Muscle layer of duodenum (tissue), 2 donors: ENCODE data around the gene MROH2A.
"Not testable (repeated sequence)": the region's sequence is repeated elsewhere in the genome, so short reads cannot be mapped to it uniquely, and the experiment has no call there.

ENCODE experiments used
- H3K27ac ChIP-seq: one replicate; pipeline ENCODE4 v1.7.0; 2013; ENCODE audit warnings: mild to moderate bottlenecking, low read length
- H3K27me3 ChIP-seq: one replicate; pipeline ENCODE4 v1.7.0; 2013; ENCODE audit warnings: low read depth, mild to moderate bottlenecking, control low read depth, low read length
- H3K36me3 ChIP-seq, 2 donors: one replicate each; pipeline ENCODE4 v1.7.0; 2013; ENCODE audit warnings: low read length in 2 of 2, control low read depth in 1 of 2, mild to moderate bottlenecking in 1 of 2; ENCODE audit not compliant: insufficient read depth in 2 of 2, control insufficient read depth in 1 of 2
- H3K4me1 ChIP-seq, 2 donors: one replicate each; pipeline ENCODE4 v1.7.0; 2013; ENCODE audit warnings: low read length in 2 of 2, mild to moderate bottlenecking in 2 of 2, control low read depth in 1 of 2, moderate library complexity in 1 of 2; ENCODE audit not compliant: insufficient read depth in 2 of 2, control insufficient read depth in 1 of 2
- H3K4me3 ChIP-seq, 2 donors: one replicate each; pipeline ENCODE4 v1.7.0; 2013; ENCODE audit warnings: low read length in 2 of 2, low read depth in 1 of 2, mild to moderate bottlenecking in 1 of 2
- H3K9me3 ChIP-seq, 2 donors: one replicate each; pipeline ENCODE4 v1.7.0; 2013; ENCODE audit warnings: low read length in 2 of 2, control low read depth in 1 of 2, mild to moderate bottlenecking in 1 of 2; ENCODE audit not compliant: control insufficient read depth in 1 of 2
- donor health status: healthy.

The MROH2A gene

GRCh38 chr2:233751212-233752009, 26.7 kb upstream of the MROH2A start:
- H3K27ac ChIP-seq, H3K27me3 ChIP-seq, H3K4me1 ChIP-seq, H3K4me3 ChIP-seq, H3K9me3 ChIP-seq, H3K36me3 ChIP-seq: not testable (repeated sequence)

GRCh38 chr2:233754872-233755611, 23.1 kb upstream of the MROH2A start:
- Histone ChIP-seq H3K27ac (no peak overlapping the region), H3K36me3 (no peaks in the 10 kb centered on the region), H3K4me1 (no peaks in the 10 kb centered on the region), H3K4me3 (no peak overlapping the region), H3K9me3 (no peaks in the 10 kb centered on the region), H3K27me3 (no peaks in the 10 kb centered on the region)

GRCh38 chr2:233756429-233757081, 21.6 kb upstream of the MROH2A start:
- Histone ChIP-seq H3K4me3 (no peak overlapping the region), H3K36me3 (no peaks in the 10 kb centered on the region), H3K9me3 (no peaks in the 10 kb centered on the region), H3K27ac (no peak overlapping the region), H3K27me3 (no peaks in the 10 kb centered on the region), H3K4me1 (peaks cover 0 to 3% of the 10 kb centered on the region in 2 donors)

- Histone ChIP-seq H3K27me3 (no peaks in the 10 kb centered on the region), H3K27ac (no peak overlapping the region), H3K4me1 (peaks cover 0 to 3% of the 10 kb centered on the region in 2 donors), H3K9me3 (no peaks in the 10 kb centered on the region), H3K36me3 (no peaks in the 10 kb centered on the region), H3K4me3 (no peak overlapping the region)
Measured at GRCh38 chr2:233758141-233758540, 20.0 kb upstream of the MROH2A start.

- H3K4me1 ChIP-seq, result peaks cover 0 to 3% of the 10 kb centered on the region in 2 donors
- no peak overlapping the region for H3K4me3 ChIP-seq
- H3K9me3 ChIP-seq, result no peaks in the 10 kb centered on the region
- H3K36me3 ChIP-seq, result no peaks in the 10 kb centered on the region
- H3K27ac ChIP-seq, result no peak overlapping the region
- H3K27me3 ChIP-seq, result no peaks in the 10 kb centered on the region
Measured at GRCh38 chr2:233758849-233759248, 19.3 kb upstream of the MROH2A start.

GRCh38 chr2:233760043-233760442, 18.1 kb upstream of the MROH2A start, which contains the start of gene UGT1A1:
Gene UGT1A1 (plus strand): TSS chr2:233760270. CDS start chr2:233760288, 18 bp downstream.
- no peaks in the 10 kb centered on the region for H3K36me3 ChIP-seq
- H3K27me3 ChIP-seq, result no peaks in the 10 kb centered on the region
- no peak within 1 kb of the TSS for H3K4me3 ChIP-seq
- H3K4me1 ChIP-seq, result peaks cover 0 to 3% of the 10 kb centered on the region in 2 donors
- H3K9me3 ChIP-seq, result no peaks in the 10 kb centered on the region
- H3K27ac ChIP-seq, result no peak within 1 kb of the TSS

GRCh38 chr2:233761040-233761769, 16.9 kb upstream of the MROH2A start:
- no peak overlapping the region for H3K4me3 ChIP-seq

GRCh38 chr2:233764264-233764663, 13.9 kb upstream of the MROH2A start:
- H3K36me3 ChIP-seq, result no peaks in the 10 kb centered on the region
- H3K4me1 ChIP-seq, result peaks cover 0 to 3% of the 10 kb centered on the region in 2 donors
- H3K27me3 ChIP-seq, result no peaks in the 10 kb centered on the region
- H3K9me3 ChIP-seq, result no peaks in the 10 kb centered on the region
- no peak overlapping the region for H3K4me3 ChIP-seq
- H3K27ac ChIP-seq, result no peak overlapping the region

More at GRCh38 chr2:233761040-233761769, 16.9 kb upstream of the MROH2A start:
- Histone ChIP-seq H3K27me3 (no peaks in the 10 kb centered on the region), H3K9me3 (no peaks in the 10 kb centered on the region), H3K27ac (no peak overlapping the region), H3K36me3 (no peaks in the 10 kb centered on the region), H3K4me1 (peaks cover 0 to 3% of the 10 kb centered on the region in 2 donors)

- no peaks in the 10 kb centered on the region for H3K36me3 ChIP-seq
- H3K9me3 ChIP-seq, result no peaks in the 10 kb centered on the region
- peaks cover 0 to 3% of the 10 kb centered on the region in 2 donors for H3K4me1 ChIP-seq
- no peak overlapping the region for H3K27ac ChIP-seq
- no peak overlapping the region for H3K4me3 ChIP-seq
- no peaks in the 10 kb centered on the region for H3K27me3 ChIP-seq
Measured at GRCh38 chr2:233764761-233765160, 13.4 kb upstream of the MROH2A start.

- Histone ChIP-seq H3K27me3 (no peaks in the 10 kb centered on the region), H3K27ac (no peak overlapping the region), H3K9me3 (no peaks in the 10 kb centered on the region), H3K4me1 (no peaks in the 10 kb centered on the region), H3K36me3 (no peaks in the 10 kb centered on the region), H3K4me3 (no peak overlapping the region)
Measured at GRCh38 chr2:233766416-233766815, 11.7 kb upstream of the MROH2A start.

GRCh38 chr2:233768076-233768475, 10.1 kb upstream of the MROH2A start:
- Histone ChIP-seq H3K4me1 (no peaks in the 10 kb centered on the region), H3K4me3 (no peak overlapping the region), H3K9me3 (no peaks in the 10 kb centered on the region), H3K27me3 (no peaks in the 10 kb centered on the region), H3K27ac (no peak overlapping the region), H3K36me3 (no peaks in the 10 kb centered on the region)
